ENCODE measurements around the gene ZNF385A. TPM values are rescaled to one million over a fixed set of nuclear protein-coding genes. Genes with fewer than 3 reads are reported as not detected.

ZNF385A gene
- total RNA-seq, 1 donor from 2014 or later = 15.6 TPM

DNA sequence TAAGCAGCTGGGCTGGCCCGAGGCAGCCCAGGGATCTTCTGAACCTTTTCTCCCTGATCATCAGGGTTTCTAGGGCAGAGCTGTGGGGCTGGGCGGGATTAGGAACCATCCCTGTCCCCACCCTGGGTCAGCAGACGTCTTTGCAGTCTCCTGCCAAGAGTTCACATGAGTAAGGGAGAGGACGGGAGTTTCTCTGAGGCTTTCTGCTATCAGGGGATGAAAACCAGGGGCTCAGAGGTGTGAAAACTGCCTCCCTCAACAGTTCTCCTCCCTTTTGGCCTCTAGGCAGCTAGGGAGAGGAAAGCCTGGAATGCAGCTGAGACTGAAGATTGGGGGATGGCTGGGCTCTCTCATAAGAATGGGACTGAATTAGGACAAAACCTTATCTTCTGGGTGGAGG lies 7.9 kb downstream of the ZNF385A start:
- TF ChIP-seq, protein P1, sequence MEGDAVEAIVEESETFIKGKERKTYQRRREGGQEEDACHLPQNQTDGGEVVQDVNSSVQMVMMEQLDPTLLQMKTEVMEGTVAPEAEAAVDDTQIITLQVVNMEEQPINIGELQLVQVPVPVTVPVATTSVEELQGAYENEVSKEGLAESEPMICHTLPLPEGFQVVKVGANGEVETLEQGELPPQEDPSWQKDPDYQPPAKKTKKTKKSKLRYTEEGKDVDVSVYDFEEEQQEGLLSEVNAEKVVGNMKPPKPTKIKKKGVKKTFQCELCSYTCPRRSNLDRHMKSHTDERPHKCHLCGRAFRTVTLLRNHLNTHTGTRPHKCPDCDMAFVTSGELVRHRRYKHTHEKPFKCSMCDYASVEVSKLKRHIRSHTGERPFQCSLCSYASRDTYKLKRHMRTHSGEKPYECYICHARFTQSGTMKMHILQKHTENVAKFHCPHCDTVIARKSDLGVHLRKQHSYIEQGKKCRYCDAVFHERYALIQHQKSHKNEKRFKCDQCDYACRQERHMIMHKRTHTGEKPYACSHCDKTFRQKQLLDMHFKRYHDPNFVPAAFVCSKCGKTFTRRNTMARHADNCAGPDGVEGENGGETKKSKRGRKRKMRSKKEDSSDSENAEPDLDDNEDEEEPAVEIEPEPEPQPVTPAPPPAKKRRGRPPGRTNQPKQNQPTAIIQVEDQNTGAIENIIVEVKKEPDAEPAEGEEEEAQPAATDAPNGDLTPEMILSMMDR (IDR thresholded peaks at IDR 0.05; ENCODE audit: unreplicated experiment) = no peak
- no peaks in the 10 kb centered on the region for H3K9me3 Mint-ChIP-seq (ENCODE audit: unreplicated experiment)
- no peak overlapping the region for H3K4me3 Mint-ChIP-seq (ENCODE audit: unreplicated experiment)
- H3K36me3 Mint-ChIP-seq (ENCODE audit: low read depth, unreplicated experiment) = peaks cover 27% of the 10 kb centered on the region
- H3K27ac Mint-ChIP-seq (ENCODE audit: unreplicated experiment) = no peak overlapping the region
- peaks cover 19% of the 10 kb centered on the region for H3K27me3 Mint-ChIP-seq (ENCODE audit: unreplicated experiment)
- peaks cover 42% of the 10 kb centered on the region for H3K4me1 Mint-ChIP-seq (ENCODE audit: unreplicated experiment)
- no peak for DNase-seq (ENCODE audit: low spot score)

DNA sequence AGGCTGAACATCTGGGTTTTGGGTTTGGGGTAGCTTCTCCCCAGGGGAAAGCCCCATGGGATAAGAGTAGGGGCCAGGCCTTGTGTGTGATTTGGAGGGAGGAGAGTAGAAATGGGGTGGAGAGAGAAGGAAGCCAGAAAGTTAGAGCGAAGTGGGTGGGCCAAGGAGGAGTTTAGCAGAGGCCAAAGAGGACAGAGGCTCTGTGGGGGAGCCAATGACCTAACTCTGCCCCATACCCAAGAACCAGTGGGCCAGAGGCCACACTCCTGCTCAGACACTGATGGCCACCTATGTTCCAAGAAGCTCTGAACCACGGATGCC lies 9.3 kb downstream of the ZNF385A start:
- H3K9me3 Mint-ChIP-seq (ENCODE audit: unreplicated experiment) = no peaks in the 10 kb centered on the region
- H3K36me3 Mint-ChIP-seq (ENCODE audit: low read depth, unreplicated experiment) = peaks cover 24% of the 10 kb centered on the region
- H3K4me3 Mint-ChIP-seq (ENCODE audit: unreplicated experiment) = no peak overlapping the region
- peaks cover 19% of the 10 kb centered on the region for H3K27me3 Mint-ChIP-seq (ENCODE audit: unreplicated experiment)
- TF ChIP-seq, protein P1 (IDR thresholded peaks at IDR 0.05; ENCODE audit: unreplicated experiment) = no peak
- H3K4me1 Mint-ChIP-seq (ENCODE audit: unreplicated experiment) = peaks cover 44% of the 10 kb centered on the region
- H3K27ac Mint-ChIP-seq (ENCODE audit: unreplicated experiment) = no peak overlapping the region
- DNase-seq (ENCODE audit: low spot score) = no peak

DNA sequence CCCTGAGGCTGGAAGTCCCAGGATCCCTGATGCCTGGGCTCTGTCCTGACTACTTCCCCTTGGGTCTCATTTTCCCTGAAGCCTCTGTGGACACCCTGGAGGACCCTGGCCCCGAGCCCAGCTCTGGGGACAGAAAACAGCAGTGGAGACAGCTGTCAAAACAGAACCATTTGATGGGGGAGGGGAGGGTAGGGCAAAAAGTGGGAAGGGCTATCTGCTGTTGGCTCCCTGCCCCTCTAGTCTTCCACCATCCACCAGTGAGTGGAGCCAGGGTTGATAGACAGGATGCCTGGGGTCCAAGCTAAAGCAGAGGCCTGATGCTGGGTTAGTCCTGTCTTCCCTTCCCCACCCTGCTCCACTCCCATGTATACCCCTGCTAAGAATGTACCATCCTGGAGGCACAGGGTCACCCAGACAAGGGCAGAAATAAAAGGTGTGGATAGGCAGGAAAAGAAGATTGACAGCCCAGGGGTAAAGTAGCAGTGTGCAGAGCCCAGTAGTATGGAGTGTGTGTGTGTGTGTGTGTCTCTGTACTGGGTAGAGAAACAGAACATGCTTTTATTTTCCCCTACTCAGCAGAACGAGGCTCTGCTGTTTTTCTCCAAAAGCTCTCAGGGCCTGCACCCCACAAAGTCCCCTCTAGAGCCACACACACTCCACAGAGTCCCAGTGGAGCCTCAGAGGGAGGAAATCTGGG lies 9.8 kb downstream of the ZNF385A start:
- TF ChIP-seq, protein P1 (IDR thresholded peaks at IDR 0.05; ENCODE audit: unreplicated experiment) = no peak
- H3K27me3 Mint-ChIP-seq (ENCODE audit: unreplicated experiment) = peaks cover 19% of the 10 kb centered on the region
- H3K9me3 Mint-ChIP-seq (ENCODE audit: unreplicated experiment) = no peaks in the 10 kb centered on the region
- peaks cover 42% of the 10 kb centered on the region for H3K4me1 Mint-ChIP-seq (ENCODE audit: unreplicated experiment)
- H3K4me3 Mint-ChIP-seq (ENCODE audit: unreplicated experiment) = no peak overlapping the region
- H3K27ac Mint-ChIP-seq (ENCODE audit: unreplicated experiment) = no peak overlapping the region
- no peak for DNase-seq (ENCODE audit: low spot score)
- peaks cover 24% of the 10 kb centered on the region for H3K36me3 Mint-ChIP-seq (ENCODE audit: low read depth, unreplicated experiment)

DNA sequence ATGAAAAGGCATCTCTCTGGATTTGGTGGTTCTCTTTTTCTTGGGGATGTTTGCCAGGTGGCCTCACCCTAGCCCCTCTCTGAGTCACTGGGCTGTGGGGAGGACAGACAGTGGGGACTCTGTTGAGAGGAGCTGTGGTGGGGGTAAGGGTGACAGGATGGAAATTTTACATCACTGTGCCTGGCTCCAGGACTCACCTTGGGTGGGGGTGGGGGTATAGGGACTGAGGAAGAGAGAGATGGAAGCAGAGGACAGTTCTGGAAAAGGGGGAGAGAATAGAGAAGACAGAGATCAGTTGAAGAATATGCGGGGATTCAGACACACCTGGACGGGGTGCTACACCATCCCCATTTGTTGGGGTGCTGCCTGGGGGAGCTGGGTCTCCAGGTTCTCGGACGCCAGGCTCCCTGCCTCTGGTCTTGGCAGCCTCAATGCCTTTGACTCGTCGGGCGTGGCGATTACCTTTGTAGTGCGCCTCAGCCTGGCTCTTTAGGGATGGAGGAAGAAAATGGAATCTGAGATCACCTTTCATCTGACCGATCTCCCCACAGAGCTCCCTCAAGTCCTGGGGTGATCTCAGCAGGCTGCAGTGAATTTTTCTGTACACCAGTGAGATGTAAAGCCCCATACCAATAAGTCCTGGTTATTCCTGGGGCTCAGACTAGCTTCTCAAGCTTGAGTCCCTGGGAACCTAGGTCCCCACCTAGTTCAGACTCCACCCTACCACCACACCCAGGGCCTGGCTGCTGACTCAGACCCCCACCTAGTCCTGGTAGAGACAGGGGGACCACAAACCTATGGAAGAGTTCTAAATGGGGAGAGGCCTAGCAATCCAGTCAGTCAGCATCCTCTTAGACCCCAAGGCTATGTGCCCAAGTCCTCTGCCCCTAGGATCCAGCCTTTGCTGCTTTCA lies 10.6 kb downstream of the ZNF385A start:
- H3K4me3 Mint-ChIP-seq (ENCODE audit: unreplicated experiment) = no peak overlapping the region
- H3K36me3 Mint-ChIP-seq (ENCODE audit: low read depth, unreplicated experiment) = peaks cover 24% of the 10 kb centered on the region
- H3K9me3 Mint-ChIP-seq (ENCODE audit: unreplicated experiment) = no peaks in the 10 kb centered on the region
- H3K27me3 Mint-ChIP-seq (ENCODE audit: unreplicated experiment) = peaks cover 23% of the 10 kb centered on the region
- TF ChIP-seq, protein P1 (IDR thresholded peaks at IDR 0.05; ENCODE audit: unreplicated experiment) = no peak
- peaks cover 42% of the 10 kb centered on the region for H3K4me1 Mint-ChIP-seq (ENCODE audit: unreplicated experiment)
- no peak overlapping the region for H3K27ac Mint-ChIP-seq (ENCODE audit: unreplicated experiment)
- DNase-seq (ENCODE audit: low spot score) = no peak
